Gastrocnemius medialis (tissue), 4 donors: ENCODE data around the gene SLC24A4. TPM values are rescaled to one million over a fixed set of nuclear protein-coding genes. Genes with fewer than 3 reads are reported as not detected.

Experiments
- ATAC-seq, 2 donors: fragments of 150-250 bp; one replicate each; pipeline ENCODE4 v1.9.1; 2016
- DNase-seq, 2 donors: peaks; one replicate each; pipeline ENCODE4 v3.0.0-alpha.2; 2019
- H3K27ac ChIP-seq, 4 donors: fragments of 200-600 bp; sonication (generic); 1 replicate in 1 of 4; 2 replicates in 3 of 4; pipeline ENCODE4 v1.5.1; 2016 to 2018; ENCODE audit warnings: mild to moderate bottlenecking in 2 of 4, moderate library complexity in 1 of 4
- H3K27me3 ChIP-seq, 3 donors: fragments of 200-600 bp; sonication (generic) in 2 of 3; 1 replicate in 1 of 3; 2 replicates in 2 of 3; pipeline versions ENCODE4 v1.5.1 to v1.6.0; 2016 to 2019; ENCODE audit warnings: mild to moderate bottlenecking in 1 of 3, moderate library complexity in 1 of 3
- H3K36me3 ChIP-seq, 2 donors: fragments of 200-600 bp; sonication (generic) in 1 of 2; one replicate each; pipeline ENCODE4 v1.5.1; 2017 to 2018
- H3K4me1 ChIP-seq, 2 donors: fragments of 200-600 bp; sonication (generic) in 1 of 2; one replicate each; pipeline ENCODE4 v1.5.1; 2016 to 2017; ENCODE audit warnings: mild to moderate bottlenecking in 2 of 2
- H3K4me3 ChIP-seq, 4 donors: fragments of 200-600 bp; sonication (generic) in 3 of 4; 1 replicate in 1 of 4; 2 replicates in 3 of 4; pipeline ENCODE4 v1.5.1; 2016 to 2019; ENCODE audit warnings: mild to moderate bottlenecking in 2 of 4
- H3K9me3 ChIP-seq, 3 donors: fragments of 200-600 bp; sonication (generic) in 2 of 3; 1 replicate in 1 of 3; 2 replicates in 2 of 3; pipeline ENCODE4 v1.5.1; 2016 to 2019
- CTCF ChIP-seq, 5 experiments: fragments of 450-650 bp in 3 of 5; fragments of 200-600 bp in 2 of 5; sonication (generic) in 2 of 5; IDR thresholded peaks in 4 of 5; conservative IDR thresholded peaks in 1 of 5; 1 replicate in 4 of 5; 2 replicates in 1 of 5; pipeline ENCODE4 v1.5.1; 2016 to 2019; ENCODE audit warnings: antibody characterized with exemption in 5 of 5, mild to moderate bottlenecking in 3 of 5, moderate library complexity in 3 of 5
- POLR2A ChIP-seq, 2 donors: fragments of 450-650 bp; IDR thresholded peaks; one replicate each; pipeline ENCODE4 v1.6.1; 2017; ENCODE audit warnings: antibody characterized with exemption in 2 of 2, mild to moderate bottlenecking in 2 of 2, moderate library complexity in 2 of 2
- in situ Hi-C, 4 donors: fragments of 200-750 bp; cut with MboI; loops; one replicate each; pipeline versions ENCODE4 v1.15.0 to v1.8.0; 2017; ENCODE audit warnings: low sequenced_read_pairs in 4 of 4
- intact Hi-C: fragments of 100-400 bp; cut with DNase I; formaldehyde crosslinking; loops from one replicate; pipeline ENCODE4 v1.15.1; 2023; ENCODE audit warnings: low total_unique reads
- total RNA-seq, 4 donors: library from RNA; depleted of rRNA; stranded (reverse); fragments of >200 nt; gene quantifications; one replicate each; pipeline versions ENCODE4 v1.1.0 to v1.2.3, GENCODE V29; 2016

The SLC24A4 gene
- total RNA-seq, 4 donors from 2014 or later: 0.07 to 0.76 (median 0.50) TPM

- no peak for DNase-seq
- H3K27me3 ChIP-seq: no peaks in the 10 kb centered on the region
- no peak for TF ChIP-seq POLR2A (IDR thresholded peaks at IDR 0.05)
- no peak for TF ChIP-seq CTCF (IDR thresholded peaks at IDR 0.05 in 4 of 5, conservative IDR thresholded peaks at IDR 0.05 in 1 of 5)
- H3K27ac ChIP-seq: no peak overlapping the region
- no peaks in the 10 kb centered on the region for H3K4me1 ChIP-seq
- in situ Hi-C loops: loop anchor here in 1 of 4 donors (25.0 kb wide), 1 partner anchor 299 kb away; no protein-coding TSS in a partner anchor
- no peak overlapping the region for H3K4me3 ChIP-seq
- no peaks in the 10 kb centered on the region for H3K9me3 ChIP-seq
- intact Hi-C loops: no loop called here
- no peak for ATAC-seq
- H3K36me3 ChIP-seq: no peaks in the 10 kb centered on the region
Measured at GRCh38 chr14:92436115-92436776, 113.3 kb downstream of the SLC24A4 start.

GRCh38 chr14:92437309-92437708 lies 114.3 kb downstream of the SLC24A4 start:
- Histone ChIP-seq H3K27ac (no peak overlapping the region), H3K9me3 (no peaks in the 10 kb centered on the region), H3K4me1 (no peaks in the 10 kb centered on the region), H3K36me3 (no peaks in the 10 kb centered on the region), H3K27me3 (no peaks in the 10 kb centered on the region), H3K4me3 (no peak overlapping the region)
- in situ Hi-C loops (loop anchor here in 1 of 4 donors (25.0 kb wide), 1 partner anchor 300 kb away; no protein-coding TSS in a partner anchor), intact Hi-C loops (no loop called here)
- ATAC-seq: no peak
- TF ChIP-seq CTCF (IDR thresholded peaks at IDR 0.05 in 4 of 5, conservative IDR thresholded peaks at IDR 0.05 in 1 of 5): no peak
- no peak for TF ChIP-seq POLR2A (IDR thresholded peaks at IDR 0.05)
- DNase-seq: no peak

GRCh38 chr14:92437729-92438285 lies 114.8 kb downstream of the SLC24A4 start:
- Histone ChIP-seq H3K9me3 (no peaks in the 10 kb centered on the region), H3K4me1 (no peaks in the 10 kb centered on the region), H3K4me3 (no peak overlapping the region), H3K36me3 (no peaks in the 10 kb centered on the region), H3K27ac (no peak overlapping the region), H3K27me3 (no peaks in the 10 kb centered on the region)
- in situ Hi-C loops: loop anchor here in 1 of 4 donors (25.0 kb wide), 1 partner anchor 301 kb away; no protein-coding TSS in a partner anchor
- no peak for ATAC-seq
- intact Hi-C loops: no loop called here
- no peak for DNase-seq
- TF ChIP-seq POLR2A (IDR thresholded peaks at IDR 0.05): no peak
- no peak for TF ChIP-seq CTCF (IDR thresholded peaks at IDR 0.05 in 4 of 5, conservative IDR thresholded peaks at IDR 0.05 in 1 of 5)

DNA sequence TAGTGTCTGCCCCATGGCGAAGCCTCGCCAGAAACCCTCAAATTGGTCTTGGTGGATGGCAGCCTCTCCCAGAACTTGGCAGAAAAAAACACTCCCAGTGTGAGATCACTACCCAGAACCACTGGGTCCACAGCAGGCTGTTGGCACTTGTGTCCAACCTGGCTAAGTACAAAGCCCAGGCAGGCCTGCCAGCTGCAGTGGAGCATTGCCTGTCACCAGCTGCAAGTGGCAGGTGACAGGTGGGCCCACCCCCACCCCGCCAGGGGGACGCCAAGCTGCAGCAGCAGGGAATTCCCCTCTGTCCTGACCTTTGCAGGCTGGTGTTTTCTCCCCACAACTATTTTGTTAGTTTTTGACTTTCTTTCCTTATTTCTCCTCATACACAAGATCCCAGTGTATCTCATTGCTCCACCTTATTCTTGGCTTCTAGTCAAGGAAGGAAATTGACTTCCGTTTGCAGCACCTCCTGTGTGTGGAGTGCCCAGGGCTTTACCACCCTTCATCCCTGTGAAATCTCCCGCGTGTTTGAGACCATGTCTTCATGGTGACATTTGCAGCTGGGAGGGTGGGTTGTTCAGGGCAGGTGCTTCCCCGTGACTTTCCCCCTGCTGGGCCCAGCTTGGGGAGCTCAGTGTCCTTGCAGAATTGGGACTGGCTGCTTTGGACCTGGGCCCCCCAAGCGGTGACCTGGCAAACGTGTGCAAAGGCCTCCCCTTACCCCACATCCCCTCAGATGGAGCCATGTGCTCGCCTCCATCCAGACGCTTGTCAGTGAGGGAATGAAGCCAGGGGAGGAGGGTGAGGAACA lies 116.8 kb downstream of the SLC24A4 start:
- no peak for DNase-seq
- intact Hi-C loops (no loop called here), in situ Hi-C loops (loop anchor here in 1 of 4 donors (25.0 kb wide), 1 partner anchor 302 kb away; no protein-coding TSS in a partner anchor)
- H3K4me3 ChIP-seq: no peak overlapping the region
- H3K36me3 ChIP-seq: no peaks in the 10 kb centered on the region
- no peaks in the 10 kb centered on the region for H3K4me1 ChIP-seq
- no peaks in the 10 kb centered on the region for H3K9me3 ChIP-seq
- TF ChIP-seq CTCF (IDR thresholded peaks at IDR 0.05 in 4 of 5, conservative IDR thresholded peaks at IDR 0.05 in 1 of 5) (no peak), POLR2A (IDR thresholded peaks at IDR 0.05) (no peak)
- ATAC-seq: no peak
- H3K27me3 ChIP-seq: no peaks in the 10 kb centered on the region
- no peak overlapping the region for H3K27ac ChIP-seq
